ENCODE measurements around the gene DDX56. TPM values are rescaled to one million over a fixed set of nuclear protein-coding genes. Genes with fewer than 3 reads are reported as not detected.

The DDX56 gene
- total RNA-seq, 1 donor from 2014 or later: 75.6 TPM

DNA sequence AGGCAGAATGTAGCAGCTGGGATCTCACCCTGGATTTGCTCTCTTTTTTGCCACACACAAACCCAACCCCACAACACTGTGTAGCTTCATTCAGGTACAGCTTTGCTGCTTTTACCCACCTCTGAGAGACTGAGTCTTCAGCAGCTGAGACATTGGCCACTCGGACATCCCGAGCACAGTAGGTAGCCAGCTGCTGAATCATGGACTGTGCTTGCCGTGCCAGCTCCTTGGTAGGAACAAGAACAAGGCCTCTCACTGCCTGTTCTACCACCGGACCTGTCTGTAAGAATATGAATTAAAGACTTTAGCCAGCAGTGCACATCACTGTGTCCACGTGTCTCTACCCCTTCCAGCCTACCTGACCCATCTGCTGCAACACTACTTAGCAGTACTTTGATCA lies 937 bp downstream of the DDX56 start:
- peaks cover 45% of the 10 kb centered on the region for H4K20me1 ChIP-seq (ENCODE audit: insufficient read depth, low read length)
- H2AFZ ChIP-seq (ENCODE audit: low read depth, low read length): no peak overlapping the region
- H3K27me3 Mint-ChIP-seq (ENCODE audit: low read depth, unreplicated experiment): no peaks in the 10 kb centered on the region
- H3K9me3 ChIP-seq (ENCODE audit: insufficient read depth, low read depth, low read length): no peaks in the 10 kb centered on the region
- peak overlapping the region; percentile 96 for H3K4me2 ChIP-seq (ENCODE audit: low read length)
- peak overlapping the region; percentile 98 for H3K4me3 ChIP-seq (ENCODE audit: insufficient read depth, low read depth, low read length)
- H3K4me1 Mint-ChIP-seq (ENCODE audit: low read depth, unreplicated experiment): peaks cover 28% of the 10 kb centered on the region
- no peaks in the 10 kb centered on the region for H3K27me3 ChIP-seq (ENCODE audit: insufficient read depth, low read length)
- no peak for FAIRE-seq
- H3K9me3 Mint-ChIP-seq (ENCODE audit: unreplicated experiment): no peaks in the 10 kb centered on the region
- peaks cover 65% of the 10 kb centered on the region for H3K79me2 ChIP-seq (ENCODE audit: insufficient read depth, low read length)
- TF ChIP-seq, protein P1, sequence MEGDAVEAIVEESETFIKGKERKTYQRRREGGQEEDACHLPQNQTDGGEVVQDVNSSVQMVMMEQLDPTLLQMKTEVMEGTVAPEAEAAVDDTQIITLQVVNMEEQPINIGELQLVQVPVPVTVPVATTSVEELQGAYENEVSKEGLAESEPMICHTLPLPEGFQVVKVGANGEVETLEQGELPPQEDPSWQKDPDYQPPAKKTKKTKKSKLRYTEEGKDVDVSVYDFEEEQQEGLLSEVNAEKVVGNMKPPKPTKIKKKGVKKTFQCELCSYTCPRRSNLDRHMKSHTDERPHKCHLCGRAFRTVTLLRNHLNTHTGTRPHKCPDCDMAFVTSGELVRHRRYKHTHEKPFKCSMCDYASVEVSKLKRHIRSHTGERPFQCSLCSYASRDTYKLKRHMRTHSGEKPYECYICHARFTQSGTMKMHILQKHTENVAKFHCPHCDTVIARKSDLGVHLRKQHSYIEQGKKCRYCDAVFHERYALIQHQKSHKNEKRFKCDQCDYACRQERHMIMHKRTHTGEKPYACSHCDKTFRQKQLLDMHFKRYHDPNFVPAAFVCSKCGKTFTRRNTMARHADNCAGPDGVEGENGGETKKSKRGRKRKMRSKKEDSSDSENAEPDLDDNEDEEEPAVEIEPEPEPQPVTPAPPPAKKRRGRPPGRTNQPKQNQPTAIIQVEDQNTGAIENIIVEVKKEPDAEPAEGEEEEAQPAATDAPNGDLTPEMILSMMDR (IDR thresholded peaks at IDR 0.05; ENCODE audit: insufficient read depth, low read depth, low read length): no peak
- TF ChIP-seq EZH2 (IDR thresholded peaks at IDR 0.05; ENCODE audit: insufficient read depth, low read length): no peak
- peak overlapping the region; percentile 98 for H3K9ac ChIP-seq (ENCODE audit: low read length)
- peaks cover 21% of the 10 kb centered on the region for H3K36me3 Mint-ChIP-seq (ENCODE audit: low read depth, unreplicated experiment)
- H3K27ac Mint-ChIP-seq (ENCODE audit: unreplicated experiment): peak overlapping the region; percentile 75
- peaks cover 20% of the 10 kb centered on the region for H3K4me1 ChIP-seq (ENCODE audit: insufficient read depth, low read length)
- H3K36me3 ChIP-seq (ENCODE audit: insufficient read depth, low read length): peaks cover 55% of the 10 kb centered on the region
- no peak for DNase-seq (ENCODE audit: low read depth)
- peak overlapping the region; percentile 98 for H3K4me3 Mint-ChIP-seq (ENCODE audit: unreplicated experiment)
- H3K27ac ChIP-seq (ENCODE audit: low read depth, low read length): peak overlapping the region; percentile 86

GRCh38 chr7:44569959-44570358 lies 3.7 kb downstream of the DDX56 start:
- peaks cover 63% of the 10 kb centered on the region for H3K36me3 ChIP-seq (ENCODE audit: insufficient read depth, low read length)

More at GRCh38 chr7:44569959-44570358, 3.7 kb downstream of the DDX56 start:
- DNase-seq (ENCODE audit: low read depth) (no peak), FAIRE-seq (no peak)
- Histone ChIP-seq H3K79me2 (ENCODE audit: insufficient read depth, low read length) (peaks cover 54% of the 10 kb centered on the region), H3K9ac (ENCODE audit: low read length) (no peak overlapping the region), H2AFZ (ENCODE audit: low read depth, low read length) (no peak overlapping the region), H3K4me3 (ENCODE audit: insufficient read depth, low read depth, low read length) (no peak overlapping the region), H4K20me1 (ENCODE audit: insufficient read depth, low read length) (peaks cover 66% of the 10 kb centered on the region), H3K27me3 (ENCODE audit: insufficient read depth, low read length) (no peaks in the 10 kb centered on the region), H3K4me1 (ENCODE audit: insufficient read depth, low read length) (peaks cover 20% of the 10 kb centered on the region), H3K9me3 (ENCODE audit: insufficient read depth, low read depth, low read length) (no peaks in the 10 kb centered on the region), H3K27ac (ENCODE audit: low read depth, low read length) (no peak overlapping the region), H3K4me2 (ENCODE audit: low read length) (no peak overlapping the region)
- H3K4me1 Mint-ChIP-seq (ENCODE audit: low read depth, unreplicated experiment): peaks cover 22% of the 10 kb centered on the region
- no peak overlapping the region for H3K4me3 Mint-ChIP-seq (ENCODE audit: unreplicated experiment)
- H3K36me3 Mint-ChIP-seq (ENCODE audit: low read depth, unreplicated experiment): peaks cover 25% of the 10 kb centered on the region
- TF ChIP-seq, protein P1 (IDR thresholded peaks at IDR 0.05; ENCODE audit: insufficient read depth, low read depth, low read length): no peak
- TF ChIP-seq EZH2 (IDR thresholded peaks at IDR 0.05; ENCODE audit: insufficient read depth, low read length): no peak
- H3K9me3 Mint-ChIP-seq (ENCODE audit: unreplicated experiment): no peaks in the 10 kb centered on the region
- H3K27me3 Mint-ChIP-seq (ENCODE audit: low read depth, unreplicated experiment): no peaks in the 10 kb centered on the region
- H3K27ac Mint-ChIP-seq (ENCODE audit: unreplicated experiment): no peak overlapping the region
